HG03342 (cell line): ENCODE measurements around the gene HMG20B.

ENCODE experiments used
- ATAC-seq: cut with Tn5 transposase; IDR thresholded peaks from one replicate; pipeline ENCODE4 v1.9.1; 2021; ENCODE audit warnings: mild to moderate bottlenecking, moderate library complexity; ENCODE audit not compliant: unreplicated experiment

HMG20B gene

DNA sequence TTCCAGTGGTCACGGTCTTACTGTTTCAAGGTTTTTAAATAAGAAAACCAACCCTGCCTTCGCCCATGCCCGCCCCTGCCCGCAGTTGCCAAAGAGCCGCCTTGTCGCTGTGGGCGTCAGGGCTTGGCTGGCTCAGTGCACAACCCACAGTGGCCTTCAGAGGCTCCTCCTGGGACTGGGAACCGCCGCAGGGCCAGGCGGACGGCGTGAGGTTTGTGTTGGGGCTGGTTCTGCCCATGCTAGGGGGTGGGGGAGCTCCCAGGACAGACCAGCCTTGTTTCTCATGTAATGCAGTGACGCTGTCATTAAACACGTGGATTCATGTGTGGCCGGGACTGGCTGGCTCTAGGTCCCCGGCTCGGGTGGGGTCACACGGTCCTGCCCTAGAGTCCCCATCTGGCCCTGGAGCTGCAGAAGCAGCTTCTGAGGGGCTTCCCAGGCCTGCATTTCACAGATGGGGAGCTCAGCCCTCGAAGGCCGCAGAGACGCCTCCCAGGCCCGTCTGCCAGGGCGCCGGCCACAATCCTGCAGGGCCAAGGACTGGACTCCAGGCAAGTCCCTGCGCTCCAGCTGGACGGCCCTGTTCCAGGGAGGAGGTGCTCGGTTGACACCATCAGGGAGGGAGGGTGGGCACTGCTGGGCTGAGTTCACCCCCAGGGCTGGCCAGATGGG is 36.2 kb upstream of the HMG20B start:
- ATAC-seq = no peak

DNA sequence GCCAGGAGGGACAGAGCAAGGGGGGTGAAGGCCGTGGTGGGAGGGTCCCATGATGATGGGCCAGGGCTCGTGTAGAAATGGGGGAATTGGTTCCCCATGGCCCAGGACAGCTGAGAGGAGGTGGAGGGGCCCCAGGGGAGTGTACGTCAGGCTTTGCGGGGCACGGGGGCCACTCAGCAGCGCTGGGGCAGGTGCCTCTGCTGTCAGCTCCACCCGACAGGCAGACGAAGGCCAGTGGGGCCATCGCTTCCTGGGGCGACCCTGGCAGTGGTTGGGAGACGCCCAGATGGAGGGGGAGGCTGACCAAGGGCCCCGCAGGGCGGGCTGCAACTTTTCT is 35.7 kb upstream of the HMG20B start:
- ATAC-seq = no peak

DNA sequence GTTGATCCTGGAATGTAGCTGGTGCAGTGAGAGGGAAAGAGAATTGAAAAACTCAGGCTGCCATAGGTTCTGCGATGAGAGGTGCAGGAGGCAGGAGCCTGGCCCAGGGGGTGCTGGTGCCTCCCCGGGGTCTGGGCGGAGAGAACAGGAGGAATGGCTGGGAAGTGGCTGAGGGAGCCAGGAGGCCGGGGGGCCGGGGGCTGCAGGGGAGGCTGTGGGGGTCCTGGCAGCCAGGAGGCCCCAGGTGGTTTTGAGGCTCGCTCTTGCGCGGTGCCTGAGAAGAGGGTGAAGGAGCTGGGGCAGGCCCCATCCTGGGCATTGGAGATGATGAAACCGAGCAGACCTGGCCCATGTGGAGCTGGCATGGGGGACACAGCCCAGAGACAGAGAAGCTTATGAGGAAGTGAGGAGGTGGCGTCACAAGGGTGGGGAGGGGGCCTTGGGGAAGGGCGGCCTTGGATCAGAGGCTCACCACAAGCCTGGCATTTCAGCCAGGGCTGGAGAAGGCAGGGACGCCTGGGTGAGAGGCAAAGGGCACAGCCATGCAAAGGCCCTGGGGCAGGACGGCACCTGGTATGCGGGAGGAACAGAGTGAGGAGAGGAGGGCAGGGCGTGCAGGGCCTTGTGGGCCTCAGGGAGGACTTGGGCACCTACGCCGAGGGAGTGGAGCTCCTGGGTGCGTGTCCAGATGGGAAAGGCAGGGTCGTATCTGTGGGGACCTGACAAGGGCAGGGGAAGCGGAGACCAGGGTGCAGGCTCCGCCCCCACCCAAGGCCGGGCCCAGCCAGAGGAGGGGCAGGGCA is 35.1 kb upstream of the HMG20B start:
- ATAC-seq = no peak

DNA sequence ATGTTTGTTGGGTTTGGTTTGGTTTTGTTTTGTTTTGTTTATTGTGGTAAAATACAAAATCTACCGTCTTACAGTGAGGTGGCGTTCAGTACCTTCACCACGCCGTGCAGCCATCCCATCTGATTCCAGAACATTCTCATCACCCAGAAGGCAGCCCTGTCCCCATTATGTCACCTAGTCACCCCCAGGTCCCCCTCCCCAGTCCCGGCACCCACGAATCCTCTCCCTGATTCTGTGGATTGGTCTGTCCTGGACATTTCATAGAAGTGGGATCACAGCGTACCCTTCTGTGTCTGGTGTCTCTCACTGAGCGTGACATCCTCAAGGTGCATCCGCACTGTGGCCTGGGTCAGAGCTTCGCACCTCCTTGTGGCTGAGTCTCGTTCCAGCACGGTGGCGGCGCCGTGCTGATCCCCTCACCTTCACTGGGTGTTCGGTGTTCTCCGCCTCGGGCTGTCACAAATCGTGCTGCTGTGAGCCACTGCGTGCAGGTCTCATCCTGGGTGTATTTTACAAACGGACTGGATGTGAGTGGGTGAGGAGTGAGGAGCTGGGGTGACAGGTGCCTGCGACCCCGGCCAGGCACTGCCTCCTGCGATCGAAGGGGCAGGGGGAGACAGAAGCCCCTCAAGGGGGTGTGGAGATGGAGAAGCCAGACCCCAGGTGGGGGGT is 34.4 kb upstream of the HMG20B start:
- ATAC-seq = no peak

DNA sequence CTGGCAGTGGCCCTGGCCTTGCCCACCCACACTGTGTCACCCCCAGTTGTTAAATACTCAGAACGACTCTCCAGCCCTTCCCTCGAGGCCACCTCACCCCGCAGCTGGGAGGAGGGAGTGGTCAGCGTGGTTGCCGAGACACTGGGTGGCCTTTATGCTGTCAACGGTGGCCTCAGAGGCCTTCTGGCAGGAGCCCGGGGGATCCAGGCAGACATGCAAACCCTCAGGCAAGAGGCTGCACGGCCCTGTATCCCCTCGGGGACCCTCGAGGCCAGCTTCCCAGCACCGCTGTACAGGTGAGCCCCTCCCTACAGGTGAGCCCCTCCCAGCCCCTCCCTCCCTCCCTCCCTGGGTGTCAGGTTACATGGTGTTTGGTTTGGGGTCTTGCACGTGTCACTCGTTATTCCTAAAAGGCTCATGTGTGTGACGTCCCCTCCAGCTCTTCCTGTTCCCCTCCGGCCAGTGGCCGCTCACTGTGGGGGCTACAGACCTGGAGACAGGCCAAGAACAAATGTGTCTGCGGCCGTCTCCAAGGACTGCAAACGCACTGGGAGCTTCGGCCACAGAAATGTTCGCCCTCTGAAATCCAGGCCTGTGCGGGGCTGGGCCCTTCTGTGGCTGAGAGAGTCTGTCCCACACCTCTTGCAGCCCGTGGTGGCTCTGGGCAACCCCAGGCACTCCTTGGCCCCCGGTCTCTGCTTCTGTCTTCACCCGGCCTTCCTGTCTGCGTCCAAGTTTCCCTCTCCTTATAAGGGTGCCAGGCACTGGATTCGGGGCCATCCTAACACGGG is 33.6 kb upstream of the HMG20B start, which contains the start of gene TEKTIP1:
Gene TEKTIP1, plus strand, starts transcription at position 210 of the 791 bp plus-strand sequence. Its CDS starts 4 bp downstream, at position 214.
- ATAC-seq = no peak

DNA sequence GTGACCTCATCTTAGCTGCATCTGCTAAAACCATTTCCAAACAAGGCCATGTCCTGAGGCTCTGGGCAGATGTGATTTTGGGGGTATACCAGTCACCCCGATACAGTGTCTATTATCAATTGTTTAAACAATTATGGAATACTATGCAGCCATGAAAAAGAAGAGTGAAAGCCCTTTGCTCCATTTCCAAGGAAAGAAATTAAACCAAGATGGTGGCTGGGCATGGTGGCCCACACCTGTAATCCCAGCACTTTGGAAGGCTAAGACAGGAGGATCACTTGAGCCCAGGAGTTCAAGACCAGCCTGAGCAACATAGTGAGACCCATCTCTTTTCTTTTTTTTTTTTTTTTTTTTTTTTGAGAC is 33.0 kb upstream of the HMG20B start:
- ATAC-seq = no peak

DNA sequence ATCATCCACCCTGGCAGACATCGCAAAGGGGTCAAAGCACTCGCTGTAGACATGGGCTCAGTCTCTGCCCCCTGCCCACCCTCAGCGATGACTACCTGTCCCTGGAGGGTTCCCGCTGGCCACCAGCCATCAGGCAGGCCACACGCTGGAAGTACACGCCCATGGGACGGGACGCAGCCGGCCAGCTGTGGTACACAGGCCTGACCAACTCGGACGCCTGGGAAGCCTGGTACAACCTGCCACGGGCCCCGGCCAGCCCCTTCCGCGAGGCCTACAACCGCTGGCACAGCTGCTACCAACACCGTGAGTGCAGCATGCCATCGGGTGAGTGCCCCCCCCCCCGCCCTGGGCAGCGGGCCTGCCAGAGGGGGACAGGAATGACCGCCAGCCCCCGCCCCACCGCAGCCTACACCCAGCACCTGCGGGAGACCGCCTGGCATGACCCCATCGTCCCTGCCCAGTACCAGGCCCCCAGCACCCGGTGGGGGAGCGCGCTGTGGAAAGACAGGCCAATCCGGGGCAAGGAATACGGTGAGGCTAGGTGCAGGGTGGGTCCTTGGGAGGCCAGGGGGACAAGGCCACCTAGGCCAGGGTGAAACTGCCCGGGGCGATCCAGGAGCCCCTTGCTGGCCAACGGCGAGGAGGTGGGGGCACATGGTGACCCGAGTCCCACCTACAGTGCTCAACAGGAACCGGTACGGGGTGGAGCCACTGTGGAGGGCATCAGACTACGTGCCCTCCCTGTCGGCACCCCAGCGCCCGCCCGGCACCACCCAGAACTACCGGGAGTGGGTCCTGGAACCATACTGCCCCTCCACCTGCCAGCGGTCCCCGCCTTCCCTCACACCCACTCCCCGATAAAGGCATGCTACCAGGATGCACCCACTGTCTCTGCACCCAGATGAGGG is 29.3 kb upstream of the HMG20B start:
- no peak for ATAC-seq

DNA sequence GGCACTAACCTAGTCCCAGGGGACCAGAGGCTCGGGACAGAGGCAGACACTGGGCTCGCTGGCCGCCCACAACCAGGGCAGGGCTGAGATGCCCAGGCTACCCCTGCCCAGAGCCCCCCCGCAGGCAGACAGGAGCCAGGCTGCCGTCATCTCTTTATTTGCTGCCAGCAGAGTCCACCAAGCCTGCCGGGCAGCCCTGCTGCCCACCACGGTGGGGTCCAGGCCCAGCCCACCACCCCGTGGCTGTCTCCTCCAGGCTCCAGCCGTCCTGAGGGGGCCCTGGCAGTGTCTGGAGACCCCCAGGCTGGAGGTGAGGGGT is 28.7 kb upstream of the HMG20B start:
- ATAC-seq = no peak

DNA sequence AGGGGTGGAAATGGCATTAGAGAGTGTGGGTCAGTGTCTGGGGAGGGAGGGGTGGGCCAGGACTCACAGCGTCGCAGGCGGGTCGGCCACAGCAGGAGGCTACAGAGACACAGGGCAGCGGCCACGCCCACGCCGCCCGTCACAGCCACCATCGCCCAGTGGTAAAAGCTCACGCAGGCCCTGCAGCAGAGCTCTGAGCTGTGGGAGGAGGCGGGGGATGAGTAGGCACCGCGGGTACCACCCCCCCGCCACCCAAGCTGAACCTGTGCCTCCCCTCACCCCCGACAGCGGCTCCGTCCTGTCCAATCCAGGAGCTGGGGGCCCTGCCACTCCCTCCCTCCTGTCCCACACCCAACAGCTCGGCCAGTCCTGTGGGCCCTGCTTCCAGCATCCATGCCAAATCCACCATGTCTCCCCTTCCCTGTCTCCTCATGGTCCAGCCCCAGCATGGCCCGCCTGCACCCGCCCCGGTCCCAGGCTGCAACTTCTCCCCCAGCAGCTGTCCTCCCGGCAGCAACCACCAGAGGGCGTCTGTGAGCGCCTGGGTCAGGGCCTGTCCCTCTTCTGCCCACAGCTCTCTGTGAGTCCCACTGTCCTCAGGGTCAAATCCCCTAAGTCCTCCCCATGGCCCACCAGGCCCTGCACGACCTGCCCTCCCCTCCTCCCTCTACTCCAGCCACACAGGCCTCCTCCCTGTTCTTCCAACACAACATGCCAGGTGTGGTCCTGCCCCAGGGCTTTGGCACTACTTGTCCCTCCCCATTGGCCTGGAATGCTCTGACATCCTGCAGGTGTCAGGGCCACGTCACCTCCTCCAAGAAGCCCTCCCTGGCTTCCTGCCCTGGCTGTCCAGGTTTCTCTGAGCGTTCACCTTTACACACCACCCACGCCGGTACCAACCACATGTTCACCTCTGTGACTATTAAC is 27.7 kb upstream of the HMG20B start:
- no peak for ATAC-seq

DNA sequence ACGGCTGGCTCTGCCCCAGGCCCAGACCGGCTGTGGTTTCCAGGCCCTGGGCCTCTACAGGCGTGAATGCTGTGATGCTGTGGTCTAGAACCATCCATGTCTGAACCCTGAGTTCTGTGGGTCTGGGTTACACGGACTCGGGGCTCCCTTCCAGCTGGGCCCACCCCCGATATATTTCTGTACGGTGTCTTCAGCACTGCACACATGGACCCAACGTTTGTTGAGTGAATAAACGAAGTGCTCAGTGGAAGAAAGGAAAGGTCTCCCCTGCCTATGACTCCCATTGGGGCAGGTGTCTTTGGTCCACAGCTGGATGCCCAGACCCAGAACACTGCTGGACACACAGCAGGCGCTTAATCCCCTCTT is 27.1 kb upstream of the HMG20B start:
- no peak for ATAC-seq

DNA sequence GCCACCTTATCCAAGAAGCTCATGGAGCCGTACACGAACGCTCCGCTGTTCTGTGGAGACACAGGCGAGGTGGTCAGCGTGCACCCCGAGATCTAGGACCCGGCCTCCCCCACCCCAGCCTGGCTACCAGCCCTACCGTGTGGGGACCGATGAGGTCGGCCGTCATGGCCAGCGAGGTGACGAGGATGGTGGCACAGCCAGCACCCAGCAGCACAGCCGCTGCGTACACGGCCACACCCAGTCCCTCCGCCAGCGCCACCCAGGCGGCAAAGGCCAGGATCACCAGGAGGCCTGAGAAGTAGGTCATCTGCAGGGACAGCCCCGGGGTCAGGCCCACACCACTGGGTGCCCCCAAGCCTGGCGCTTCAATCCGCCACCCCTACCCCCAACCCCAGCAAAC is 26.6 kb upstream of the HMG20B start:
- no peak for ATAC-seq

DNA sequence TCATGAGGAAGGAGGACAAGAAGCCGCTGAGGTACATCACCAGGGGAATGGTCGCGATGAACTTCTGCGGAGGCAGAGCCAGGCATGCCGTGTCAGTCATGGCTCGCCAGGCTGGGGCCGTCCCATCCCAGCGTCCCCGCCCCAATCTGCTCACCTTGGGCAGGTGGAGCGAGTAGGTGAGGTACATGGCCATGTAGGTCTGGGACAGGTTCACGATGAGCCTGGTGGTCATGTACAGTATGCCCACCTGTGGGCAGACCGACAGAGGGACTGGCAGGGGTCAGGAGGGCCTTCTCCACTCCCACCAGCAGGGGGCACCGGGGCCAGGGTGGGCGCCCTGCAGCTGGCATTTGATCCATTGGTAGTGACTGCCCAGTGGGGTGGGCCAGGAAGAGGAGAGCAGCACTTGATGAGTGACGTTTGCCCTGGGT is 25.4 kb upstream of the HMG20B start:
- no peak for ATAC-seq

DNA sequence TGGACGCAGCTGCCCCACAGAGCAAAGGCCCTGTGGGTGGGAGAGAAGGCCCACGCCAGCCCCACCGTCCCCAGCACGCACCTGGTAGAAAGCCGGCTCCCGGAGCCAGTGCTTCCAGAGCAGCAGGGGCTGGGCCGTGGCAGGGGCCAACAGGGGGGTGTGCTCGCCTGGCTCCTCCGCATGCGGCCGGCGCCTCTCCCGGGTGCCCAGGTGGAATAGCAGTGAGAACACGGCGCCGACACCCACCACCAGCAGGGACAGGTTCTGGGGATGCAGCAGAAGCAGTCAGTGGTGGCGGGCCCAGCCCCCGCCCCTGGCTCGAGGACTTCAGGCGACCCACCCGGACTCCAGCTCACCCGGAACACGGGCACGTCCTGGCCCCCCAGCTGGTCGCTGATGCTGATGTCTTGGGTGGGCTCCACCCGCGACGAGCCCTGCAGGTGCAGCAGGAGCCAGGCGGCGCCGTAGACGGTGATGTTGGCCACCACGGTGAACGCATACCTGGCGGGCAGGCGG is 24.9 kb upstream of the HMG20B start:
- ATAC-seq = no peak

DNA sequence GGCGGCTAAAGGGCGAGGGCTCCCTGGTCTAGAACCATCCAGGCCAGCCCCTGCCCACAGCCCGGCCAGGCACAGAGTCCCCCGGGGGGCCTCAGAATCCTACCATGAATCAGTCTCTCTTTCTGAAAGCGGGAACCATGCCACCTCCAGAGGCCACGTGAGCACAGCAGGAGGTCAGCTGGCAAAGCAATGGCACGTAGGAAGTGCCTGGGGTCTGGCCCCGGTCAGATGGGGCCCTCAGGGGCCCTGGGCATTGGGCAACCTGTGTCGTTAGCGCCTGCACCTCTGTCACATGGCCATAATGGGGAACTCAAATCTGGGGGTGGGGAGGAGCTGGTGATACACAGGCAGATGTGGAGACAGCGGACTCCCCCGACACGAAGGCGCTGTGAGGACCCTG is 24.1 kb upstream of the HMG20B start:
- ATAC-seq = no peak

DNA sequence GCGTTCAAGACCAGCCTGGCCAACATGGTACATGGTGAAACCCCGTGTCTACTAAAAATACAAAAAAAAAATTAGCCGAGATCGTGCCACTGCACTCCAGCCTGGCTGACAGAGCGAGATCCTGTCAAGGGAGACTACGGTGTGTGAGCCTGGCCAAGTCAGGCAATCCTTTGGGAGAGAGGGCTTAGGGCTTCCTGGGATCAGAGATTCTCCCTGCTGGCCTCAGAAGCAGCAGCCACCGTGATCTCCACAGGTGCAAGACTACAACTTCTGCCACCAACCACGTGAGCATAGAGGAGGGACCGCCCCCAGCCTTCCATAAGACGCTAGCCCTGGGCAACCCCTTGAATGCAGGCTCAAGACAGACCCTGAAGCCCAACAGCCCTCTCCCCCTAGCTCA is 22.9 kb upstream of the HMG20B start:
- no peak for ATAC-seq

DNA sequence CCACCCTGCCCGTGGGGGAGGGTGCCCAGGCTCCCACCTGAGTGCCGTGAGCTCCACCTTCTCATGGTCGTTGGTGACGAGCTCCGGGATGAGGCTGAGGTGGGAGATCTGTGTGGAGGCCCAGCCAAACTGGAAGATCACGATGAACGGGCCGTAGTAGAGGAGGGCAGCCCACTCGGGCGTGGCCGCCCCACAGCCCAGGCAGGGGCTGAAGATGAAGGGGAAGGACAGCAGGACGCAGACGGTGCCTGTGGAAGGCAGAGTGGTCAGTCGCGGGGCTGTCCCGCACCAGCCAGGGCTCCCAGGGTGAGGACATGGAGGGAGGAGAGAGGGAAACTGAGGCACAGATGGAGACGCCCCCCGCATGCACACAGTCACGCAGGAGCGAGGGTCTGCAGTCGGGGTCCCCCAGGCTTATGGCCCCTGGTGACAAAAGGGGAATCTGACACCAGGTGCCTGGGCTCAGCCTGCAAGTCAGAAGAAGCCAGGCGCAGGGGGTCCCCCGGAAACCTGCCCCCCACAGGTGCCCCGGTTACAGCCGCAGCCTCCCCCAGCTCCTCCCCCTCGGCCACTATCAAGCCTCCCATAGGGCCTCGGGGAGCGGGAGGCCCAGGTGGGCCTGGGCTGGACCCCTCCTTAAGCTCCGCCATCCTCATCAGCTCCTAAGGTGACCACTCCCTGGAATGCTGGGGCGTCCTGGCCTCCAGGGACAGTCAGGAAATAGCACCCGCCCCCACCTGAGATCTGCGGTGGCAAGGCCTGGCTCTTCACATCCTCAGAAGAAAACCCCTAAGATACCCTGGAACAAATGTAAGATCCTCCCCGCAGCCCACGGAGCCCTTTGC is 21.6 kb upstream of the HMG20B start:
- ATAC-seq = no peak

DNA sequence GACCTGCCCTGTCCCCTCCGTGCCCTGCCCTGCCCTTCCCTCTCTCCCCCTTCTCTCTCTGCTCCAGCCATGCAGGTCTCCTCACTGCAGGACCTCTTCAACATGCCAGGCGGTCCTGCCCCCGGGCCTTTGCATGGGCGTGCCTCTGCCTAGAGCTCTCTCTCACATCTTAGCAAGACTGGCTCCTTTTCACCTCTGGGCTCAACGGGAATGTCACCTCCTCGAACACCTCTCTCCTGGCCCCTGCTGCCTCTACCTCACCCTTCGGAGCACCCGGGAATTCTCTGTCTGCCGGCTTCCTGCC is 21.0 kb upstream of the HMG20B start:
- no peak for ATAC-seq

DNA sequence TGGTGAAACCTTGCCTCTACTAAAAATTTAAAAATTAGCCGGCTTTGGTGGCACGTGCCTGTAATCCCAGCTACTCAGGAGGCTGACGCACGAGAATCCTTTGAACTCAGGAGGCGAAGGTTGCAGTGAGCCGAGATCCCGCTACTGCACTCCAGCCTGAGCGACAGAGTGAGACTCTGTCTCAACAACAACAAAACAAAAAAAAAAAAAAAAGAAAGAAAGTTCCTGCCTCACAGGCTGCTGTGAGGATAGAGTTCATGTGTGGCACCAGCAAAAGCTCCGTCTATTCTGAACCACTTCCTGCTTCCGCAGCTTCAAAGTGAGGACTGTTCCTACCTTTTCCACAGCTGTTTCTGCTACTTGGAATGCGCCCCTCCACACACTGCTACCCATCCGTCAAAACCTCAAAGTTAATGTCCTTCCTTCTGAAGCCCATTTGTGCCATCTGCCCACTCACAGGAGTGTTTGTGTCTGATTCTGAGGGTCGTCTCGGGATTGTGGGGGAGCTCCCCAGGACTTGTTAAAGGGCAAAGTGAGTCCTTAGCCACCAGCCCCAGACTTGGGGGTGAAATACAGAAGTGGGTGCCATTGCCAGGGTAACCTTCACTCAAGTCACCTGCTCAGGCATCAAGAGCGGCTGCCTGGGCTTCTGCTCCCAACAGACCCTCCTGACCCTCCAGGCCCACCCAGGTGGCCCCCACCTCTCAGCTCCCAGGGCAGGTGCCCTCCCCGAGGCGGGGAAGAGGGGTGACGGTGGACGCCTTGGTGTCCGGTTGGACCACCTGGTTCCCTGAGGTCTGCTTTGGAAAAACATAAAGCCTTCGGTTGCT is 18.3 kb upstream of the HMG20B start:
- no peak for ATAC-seq
